ENCODE data around the gene FAM222B. TPM values are rescaled to one million over a fixed set of nuclear protein-coding genes. Genes with fewer than 3 reads are reported as not detected.

The FAM222B gene
- total and polyA plus RNA-seq, 9 of the 15 experiments (the other 6 are each of a cell fraction or from before 2014, with no cell fraction given) = 4.0 to 34.6 (median 7.5) TPM

- TF ChIP-seq ZBTB40 (IDR thresholded peaks at IDR 0.05) (no peak), ZBTB40 (CRISPR knock-in tag; IDR thresholded peaks at IDR 0.05) (no peak), HNRNPLL (IDR thresholded peaks at IDR 0.05; ENCODE audit: low read depth, low read length, poor library complexity, severe bottlenecking) (no peak), PHF8 (IDR thresholded peaks at IDR 0.05; ENCODE audit: borderline replicate concordance, low read length) (peak; percentile 58; the same call in 1 of the 2 replicates), ZNF507 (tag; conservative IDR thresholded peaks at IDR 0.05) (no peak), SIN3B (IDR thresholded peaks at IDR 0.05; ENCODE audit: low read depth) (no peak), RBM22 (IDR thresholded peaks at IDR 0.05; ENCODE audit: low read depth, low read length, poor library complexity, severe bottlenecking) (no peak), CBX8 (IDR thresholded peaks at IDR 0.05; ENCODE audit: borderline replicate concordance, extremely low read depth, low read depth, low read length, poor library complexity, severe bottlenecking) (no peak), POLR2AphosphoS5 (IDR thresholded peaks at IDR 0.05; ENCODE audit: control insufficient read depth, insufficient read depth, low read depth, low read length) (0 out of 2 replicates have a peak, but pooled peaks have one; percentile 29), E4F1 (CRISPR knock-in tag; IDR thresholded peaks at IDR 0.05; ENCODE audit: borderline replicate concordance) (no peak), ZNF644 (tag; IDR thresholded peaks at IDR 0.05; ENCODE audit: low read depth) (no peak), NR2C2 (CRISPR knock-in tag; IDR thresholded peaks at IDR 0.05) (no peak), NR2C2 (tag; IDR thresholded peaks at IDR 0.05) (0 out of 2 replicates have a peak, but pooled peaks have one; percentile 9)
- TF ChIP-seq, protein P1, sequence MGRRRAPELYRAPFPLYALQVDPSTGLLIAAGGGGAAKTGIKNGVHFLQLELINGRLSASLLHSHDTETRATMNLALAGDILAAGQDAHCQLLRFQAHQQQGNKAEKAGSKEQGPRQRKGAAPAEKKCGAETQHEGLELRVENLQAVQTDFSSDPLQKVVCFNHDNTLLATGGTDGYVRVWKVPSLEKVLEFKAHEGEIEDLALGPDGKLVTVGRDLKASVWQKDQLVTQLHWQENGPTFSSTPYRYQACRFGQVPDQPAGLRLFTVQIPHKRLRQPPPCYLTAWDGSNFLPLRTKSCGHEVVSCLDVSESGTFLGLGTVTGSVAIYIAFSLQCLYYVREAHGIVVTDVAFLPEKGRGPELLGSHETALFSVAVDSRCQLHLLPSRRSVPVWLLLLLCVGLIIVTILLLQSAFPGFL (CRISPR knock-in tag; IDR thresholded peaks at IDR 0.05) = no peak
Observed at GRCh38 chr17:28726226-28726626, 116.4 kb downstream of the FAM222B start, which contains the start of gene TLCD1 (continued).

Data from K562 (cell line).